PC-3 (cell line): ENCODE data around the gene SHROOM2.

Experiments
- CTCF ChIP-seq: fragments of 300-600 bp; sonication (generic); conservative IDR thresholded peaks from 2 replicates; pipeline ENCODE4 v1.5.1; 2017; ENCODE audit warnings: antibody characterized with exemption, low read depth, mild to moderate bottlenecking, low read length
- EZH2 ChIP-seq: fragments of 300-600 bp; sonication (generic); IDR thresholded peaks from one replicate; pipeline ENCODE4 v1.6.1; 2017; ENCODE audit warnings: antibody characterized with exemption, mild to moderate bottlenecking, low read length; ENCODE audit not compliant: unreplicated experiment

- no peak for TF ChIP-seq CTCF
- TF ChIP-seq EZH2: no peak
These were observed 210.8 kb downstream of the SHROOM2 start for GRCh38 chrX:9997041-9997440.
